Fibroblast of skin of left quadriceps (primary cell): ENCODE measurements around the gene MARCHF2.

Experiments used
- DNase-seq, 2 experiments: peaks; one replicate each; pipeline ENCODE4 v3.0.0-alpha.2; 2013; ENCODE audit warnings: low read depth in 2 of 2

Gene MARCHF2

DNA sequence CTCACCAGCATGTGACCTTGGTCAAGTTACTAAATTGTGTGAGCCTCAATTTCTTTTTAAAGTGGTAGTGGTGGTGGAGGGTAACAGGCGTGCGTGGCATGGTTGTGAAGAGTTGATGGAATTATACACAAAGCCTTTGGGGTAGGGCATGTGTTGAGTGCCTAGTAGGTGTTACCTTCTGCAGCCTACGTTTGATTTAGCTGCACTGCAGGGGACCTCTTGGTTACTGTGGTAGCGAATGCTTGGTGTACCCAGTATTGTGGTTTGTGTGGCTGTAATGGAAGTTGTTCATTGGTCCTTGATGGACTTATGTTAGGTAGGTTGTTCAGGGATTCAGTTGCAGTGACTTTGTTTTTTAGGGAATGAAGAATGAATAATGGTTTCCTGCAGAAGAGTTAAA is 64.8 kb downstream of the MARCHF2 start:
- DNase-seq = no peak

DNA sequence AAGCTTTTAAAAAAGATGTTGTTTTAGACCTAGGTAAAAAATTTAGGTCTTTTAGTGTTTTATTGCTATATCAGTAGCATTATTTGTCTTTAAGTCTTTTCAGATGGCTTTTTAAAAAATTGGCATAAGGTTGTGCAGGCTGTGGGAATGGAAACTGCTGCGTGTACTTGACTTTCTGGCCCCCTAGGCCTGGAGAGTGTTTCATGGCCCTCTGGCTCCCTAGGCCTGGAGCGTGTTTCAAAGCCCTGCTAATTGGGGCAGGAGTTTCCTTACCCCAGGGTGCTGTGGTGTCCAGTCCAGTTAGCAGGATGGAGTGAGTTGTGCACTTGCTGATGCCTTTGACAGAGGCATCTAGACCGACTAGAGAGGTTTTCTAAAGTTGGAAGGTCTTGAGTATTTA is 65.5 kb downstream of the MARCHF2 start:
- DNase-seq = no peak

DNA sequence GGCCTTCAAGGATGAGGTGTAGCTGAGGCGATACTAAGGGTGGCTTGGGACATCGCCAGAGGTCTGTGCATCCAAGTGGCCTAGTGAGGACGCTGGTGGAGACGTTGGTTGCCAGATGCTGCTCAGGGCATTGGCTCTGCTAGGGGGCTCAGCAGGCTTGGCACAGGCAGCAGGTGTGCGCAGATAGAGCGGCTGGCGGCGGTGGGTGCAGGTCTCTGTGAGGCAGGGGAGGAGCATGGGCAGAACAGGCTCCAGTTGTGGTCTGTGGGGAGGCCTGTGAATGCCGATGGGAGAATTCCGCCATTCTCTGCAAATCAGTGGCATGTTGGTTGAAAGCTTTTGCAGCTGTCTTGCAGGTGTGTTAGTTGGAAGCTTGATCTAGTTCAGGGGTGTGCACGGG is 68.1 kb downstream of the MARCHF2 start:
- DNase-seq = no peak

DNA sequence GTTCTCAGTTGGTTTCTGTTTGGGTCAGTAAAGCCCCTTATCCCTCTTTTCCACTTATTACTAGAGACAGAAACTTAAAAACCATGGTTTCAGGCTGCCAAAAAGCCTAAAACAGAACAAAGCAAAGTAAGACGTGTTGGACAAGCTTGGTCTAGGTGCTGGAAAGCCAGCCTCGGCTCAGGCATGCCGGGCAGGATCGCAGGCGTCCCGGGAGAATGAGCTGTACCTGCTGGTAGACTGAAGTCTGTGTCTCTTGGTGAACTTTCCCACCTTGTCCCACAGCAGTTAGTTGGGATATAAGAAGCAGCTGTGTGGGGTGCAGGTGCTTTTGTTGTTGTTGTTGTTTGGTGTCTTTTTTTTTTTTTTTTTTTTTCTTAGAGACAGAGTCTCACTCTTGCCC is 68.5 kb downstream of the MARCHF2 start:
- DNase-seq = no peak

DNA sequence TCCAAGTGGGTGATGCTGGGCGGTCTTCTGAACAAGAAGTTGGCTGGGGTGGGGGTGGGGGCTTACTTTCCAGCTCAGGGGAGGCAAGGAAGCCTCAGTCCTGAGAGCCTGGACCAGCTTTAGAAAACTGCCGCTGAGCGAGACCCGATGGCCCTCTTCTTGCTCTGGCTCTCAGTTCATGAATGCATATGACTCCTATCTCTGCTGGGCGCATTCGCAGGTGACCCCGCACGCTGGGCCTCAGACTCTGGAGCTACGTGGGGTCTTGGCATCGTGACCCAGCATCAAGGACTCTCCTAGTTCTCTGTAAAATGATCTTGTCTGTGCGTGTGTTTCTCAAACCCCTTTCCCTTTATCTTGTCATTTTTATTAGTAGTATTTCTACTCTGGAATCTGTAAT is 69.6 kb downstream of the MARCHF2 start:
- no peak for DNase-seq

DNA sequence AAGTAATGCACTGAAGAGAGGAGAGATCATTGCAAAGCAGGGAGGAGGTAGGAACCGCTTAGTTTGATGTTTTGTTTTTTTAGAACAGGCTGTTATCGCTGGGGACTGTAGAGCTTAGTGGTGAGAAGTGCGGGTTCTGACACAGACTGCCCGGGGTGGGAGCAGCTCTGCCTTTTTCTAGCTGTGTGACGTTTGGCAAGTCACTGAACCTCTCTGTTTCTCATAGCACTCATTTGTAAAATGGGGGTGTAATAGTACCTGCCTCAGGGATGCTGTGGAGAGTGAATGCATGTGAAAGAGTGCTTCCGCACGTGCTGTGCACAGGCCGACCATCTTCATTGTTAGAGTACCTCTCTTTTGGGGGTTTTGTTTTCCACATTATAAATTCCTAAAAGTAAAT is 70.1 kb downstream of the MARCHF2 start:
- no peak for DNase-seq

DNA sequence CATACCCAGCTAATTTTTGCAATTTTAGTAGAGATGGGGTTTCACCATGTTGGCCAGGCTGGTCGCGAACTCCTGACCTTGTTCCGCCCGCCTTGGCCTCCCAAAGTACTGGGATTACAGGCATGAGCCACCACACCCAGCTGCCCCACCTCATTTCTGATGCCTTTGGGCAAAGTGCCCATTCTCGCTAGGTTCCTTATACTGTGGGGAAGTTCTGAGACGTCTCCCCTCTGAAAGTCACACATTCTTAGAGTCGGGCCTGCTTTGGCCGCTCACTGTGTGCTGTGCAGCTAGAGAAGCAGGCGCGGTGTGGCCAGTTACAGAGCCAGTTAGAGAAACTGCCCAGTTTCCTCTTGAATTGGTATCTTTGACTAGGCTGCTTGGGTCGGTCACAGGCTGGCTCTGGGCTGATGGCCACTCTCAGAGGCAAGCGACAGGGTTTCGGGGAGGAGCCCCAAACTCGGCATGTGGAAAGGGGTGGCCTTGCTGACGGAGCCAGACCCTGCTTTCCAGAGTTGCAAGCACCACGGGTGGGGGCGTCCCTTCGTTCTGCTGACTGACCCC is 71.3 kb downstream of the MARCHF2 start:
- DNase-seq = no peak

DNA sequence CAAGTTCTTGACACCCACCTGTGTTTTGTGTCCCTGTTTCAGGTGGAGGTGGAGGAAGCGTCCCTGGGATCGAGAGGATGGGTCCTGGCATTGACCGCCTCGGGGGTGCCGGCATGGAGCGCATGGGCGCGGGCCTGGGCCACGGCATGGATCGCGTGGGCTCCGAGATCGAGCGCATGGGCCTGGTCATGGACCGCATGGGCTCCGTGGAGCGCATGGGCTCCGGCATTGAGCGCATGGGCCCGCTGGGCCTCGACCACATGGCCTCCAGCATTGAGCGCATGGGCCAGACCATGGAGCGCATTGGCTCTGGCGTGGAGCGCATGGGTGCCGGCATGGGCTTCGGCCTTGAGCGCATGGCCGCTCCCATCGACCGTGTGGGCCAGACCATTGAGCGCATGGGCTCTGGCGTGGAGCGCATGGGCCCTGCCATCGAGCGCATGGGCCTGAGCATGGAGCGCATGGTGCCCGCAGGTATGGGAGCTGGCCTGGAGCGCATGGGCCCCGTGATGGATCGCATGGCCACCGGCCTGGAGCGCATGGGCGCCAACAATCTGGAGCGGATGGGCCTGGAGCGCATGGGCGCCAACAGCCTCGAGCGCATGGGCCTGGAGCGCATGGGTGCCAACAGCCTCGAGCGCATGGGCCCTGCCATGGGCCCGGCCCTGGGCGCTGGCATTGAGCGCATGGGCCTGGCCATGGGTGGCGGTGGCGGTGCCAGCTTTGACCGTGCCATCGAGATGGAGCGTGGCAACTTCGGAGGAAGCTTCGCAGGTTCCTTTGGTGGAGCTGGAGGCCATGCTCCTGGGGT is 72.7 kb downstream of the MARCHF2 start:
- no peak for DNase-seq

DNA sequence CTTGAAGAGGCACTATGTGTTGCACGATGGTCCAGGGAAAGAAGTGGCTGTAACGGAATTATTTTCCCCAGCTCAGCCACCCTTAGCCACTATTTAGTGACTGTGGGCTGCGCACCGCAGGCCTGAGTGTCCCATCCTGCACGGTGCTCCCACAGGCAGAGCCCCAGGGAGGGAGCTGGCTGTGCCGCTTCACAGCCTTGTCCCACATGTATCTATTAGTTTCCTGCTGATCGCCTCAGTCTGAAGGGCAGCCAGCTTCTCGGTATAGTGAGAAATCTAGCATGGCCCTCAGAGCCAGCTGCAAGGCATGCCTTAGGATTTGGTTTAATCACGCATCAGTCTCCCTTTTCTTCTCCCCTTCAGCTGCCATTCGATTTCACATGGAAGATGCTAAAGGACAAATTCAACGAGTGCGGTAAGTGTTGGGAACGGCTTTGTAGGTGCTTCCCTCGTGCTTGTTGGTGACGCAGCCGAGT is 73.6 kb downstream of the MARCHF2 start:
- DNase-seq = no peak

DNA sequence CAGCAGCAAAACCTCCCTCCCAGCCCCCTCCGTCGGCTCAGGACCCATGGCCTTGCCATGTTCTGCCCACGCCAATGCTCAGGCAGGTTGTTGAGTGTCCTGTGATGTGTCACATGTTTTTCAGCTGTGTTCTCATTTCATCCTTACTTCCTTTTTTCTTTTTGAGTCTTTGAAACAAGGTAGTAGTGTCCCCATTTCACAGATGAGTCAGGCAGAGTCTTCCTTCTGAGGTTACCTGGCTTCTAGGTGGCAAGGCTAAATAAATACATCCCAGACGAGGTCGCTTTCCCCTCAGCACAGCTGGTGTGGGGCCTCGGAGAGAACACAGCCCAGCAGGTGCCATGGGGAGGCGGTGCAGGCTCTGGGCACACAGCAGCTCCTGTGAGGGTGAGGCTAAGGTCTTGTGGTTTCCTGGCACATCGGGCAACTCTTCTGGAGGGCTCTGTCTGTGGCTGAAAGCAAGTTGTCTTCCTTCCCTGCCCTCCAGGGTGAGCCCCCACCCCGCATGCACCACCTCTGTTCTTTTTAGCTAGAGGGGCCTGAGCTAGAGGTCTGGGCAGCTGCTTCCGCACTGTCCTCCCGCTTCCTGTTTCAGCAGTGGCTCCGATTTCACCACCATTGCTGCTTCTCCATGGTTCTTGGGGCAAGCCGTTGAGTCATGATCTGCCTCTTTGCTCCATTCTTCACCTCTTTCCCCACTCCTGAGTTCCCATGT is 74.2 kb downstream of the MARCHF2 start:
- DNase-seq = no peak

DNA sequence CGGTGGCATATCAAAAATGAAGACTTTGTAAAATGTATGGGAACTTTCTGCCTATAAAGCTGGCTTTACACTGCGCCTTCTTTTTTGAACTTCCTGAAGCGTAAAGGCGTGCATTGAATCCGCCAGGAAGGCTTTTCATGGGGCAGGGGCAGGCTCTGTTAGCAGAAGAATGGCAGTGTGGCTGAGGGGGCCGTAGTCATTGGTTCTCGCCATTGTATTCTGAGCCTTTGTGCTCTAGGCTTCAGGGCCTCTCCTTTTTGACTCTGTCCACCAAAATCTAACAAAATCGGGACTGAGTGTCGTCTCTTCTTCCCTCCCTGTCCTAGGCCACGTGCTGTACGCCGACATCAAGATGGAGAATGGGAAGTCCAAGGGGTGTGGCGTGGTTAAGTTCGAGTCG is 75.3 kb downstream of the MARCHF2 start:
- DNase-seq = no peak
